Gastrocnemius medialis (tissue), 4 donors: ENCODE measurements around the gene MRGPRE.

Experiments used
- POLR2A ChIP-seq, 2 donors: fragments of 450-650 bp; IDR thresholded peaks; one replicate each; pipeline ENCODE4 v1.6.1; 2017; ENCODE audit warnings: antibody characterized with exemption in 2 of 2, mild to moderate bottlenecking in 2 of 2, moderate library complexity in 2 of 2
- TF ChIP-seq, protein P1 (sequence below), 5 experiments: fragments of 450-650 bp in 3 of 5; fragments of 200-600 bp in 2 of 5; sonication (generic) in 2 of 5; IDR thresholded peaks in 4 of 5; conservative IDR thresholded peaks in 1 of 5; 1 replicate in 4 of 5; 2 replicates in 1 of 5; pipeline ENCODE4 v1.5.1; 2016 to 2019; ENCODE audit warnings: antibody characterized with exemption in 5 of 5, mild to moderate bottlenecking in 3 of 5, moderate library complexity in 3 of 5

DNA sequence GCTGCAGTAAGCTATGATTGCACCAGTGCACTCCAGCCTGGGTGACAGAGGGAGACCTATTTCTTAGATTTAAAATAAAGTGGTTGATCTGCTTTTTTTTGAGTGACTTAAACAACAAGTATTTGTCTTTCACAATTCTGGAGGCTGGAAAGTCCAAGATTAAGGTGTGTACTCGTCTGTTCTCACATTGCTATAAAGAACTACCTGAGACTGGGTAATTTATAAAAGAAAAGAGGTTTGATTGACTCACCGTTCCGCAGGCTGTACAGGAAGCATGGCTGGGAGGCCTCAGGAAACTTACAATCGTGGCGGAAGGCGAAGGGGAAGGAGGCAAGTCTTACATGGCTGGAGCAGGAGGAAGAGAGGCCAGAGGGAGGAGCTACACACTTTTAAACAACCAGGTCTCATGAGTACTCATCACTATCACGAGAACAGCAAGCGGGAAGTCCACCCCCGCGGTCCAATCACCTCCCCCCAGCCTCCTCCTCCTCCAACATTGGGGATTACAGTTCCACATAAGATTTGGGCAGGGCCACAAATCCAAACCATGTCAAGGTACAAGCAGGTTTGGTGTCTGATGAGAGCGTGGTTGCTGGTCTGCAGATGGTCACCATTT, 47.4 kb downstream of the MRGPRE start:
- no peak for TF ChIP-seq POLR2A (IDR thresholded peaks at IDR 0.05)
- TF ChIP-seq, protein P1, sequence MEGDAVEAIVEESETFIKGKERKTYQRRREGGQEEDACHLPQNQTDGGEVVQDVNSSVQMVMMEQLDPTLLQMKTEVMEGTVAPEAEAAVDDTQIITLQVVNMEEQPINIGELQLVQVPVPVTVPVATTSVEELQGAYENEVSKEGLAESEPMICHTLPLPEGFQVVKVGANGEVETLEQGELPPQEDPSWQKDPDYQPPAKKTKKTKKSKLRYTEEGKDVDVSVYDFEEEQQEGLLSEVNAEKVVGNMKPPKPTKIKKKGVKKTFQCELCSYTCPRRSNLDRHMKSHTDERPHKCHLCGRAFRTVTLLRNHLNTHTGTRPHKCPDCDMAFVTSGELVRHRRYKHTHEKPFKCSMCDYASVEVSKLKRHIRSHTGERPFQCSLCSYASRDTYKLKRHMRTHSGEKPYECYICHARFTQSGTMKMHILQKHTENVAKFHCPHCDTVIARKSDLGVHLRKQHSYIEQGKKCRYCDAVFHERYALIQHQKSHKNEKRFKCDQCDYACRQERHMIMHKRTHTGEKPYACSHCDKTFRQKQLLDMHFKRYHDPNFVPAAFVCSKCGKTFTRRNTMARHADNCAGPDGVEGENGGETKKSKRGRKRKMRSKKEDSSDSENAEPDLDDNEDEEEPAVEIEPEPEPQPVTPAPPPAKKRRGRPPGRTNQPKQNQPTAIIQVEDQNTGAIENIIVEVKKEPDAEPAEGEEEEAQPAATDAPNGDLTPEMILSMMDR (IDR thresholded peaks at IDR 0.05 in 4 of 5, conservative IDR thresholded peaks at IDR 0.05 in 1 of 5), result no peak
